HAP-1 (cell line): ENCODE data around the gene GPR137C.

Experiments
- DNase-seq, 2 experiments: peaks; one replicate each; pipeline ENCODE4 v3.0.0-alpha.2; 2016 to 2020; ENCODE audit warnings: low spot score in 2 of 2
- H3K27me3 ChIP-seq: fragments of 250-450 bp; sonication (Bioruptor Pico); 2 replicates; pipeline ENCODE4 v1.5.1; 2020; ENCODE audit warnings: low read depth, mild to moderate bottlenecking, moderate library complexity
- H3K36me3 ChIP-seq: fragments of 250-450 bp; sonication (Bioruptor Pico); replicated peaks from 2 replicates; pipeline ENCODE4 v1.5.1; 2020; ENCODE audit warnings: mild to moderate bottlenecking
- H3K4me1 ChIP-seq: fragments of 250-450 bp; sonication (Bioruptor Pico); 2 replicates; pipeline ENCODE4 v1.5.1; 2020; ENCODE audit warnings: mild to moderate bottlenecking
- H3K4me3 ChIP-seq: fragments of 250-450 bp; sonication (Bioruptor Pico); 2 replicates; pipeline ENCODE4 v1.5.1; 2020; ENCODE audit warnings: mild to moderate bottlenecking, moderate library complexity
- H3K9me3 ChIP-seq: fragments of 250-450 bp; sonication (Bioruptor Pico); 2 replicates; pipeline ENCODE4 v1.5.1; 2020; ENCODE audit warnings: mild to moderate bottlenecking, moderate library complexity
- in situ Hi-C: fragments of 300-500 bp; cut with MboI; formaldehyde crosslinking; loops from 3 replicates; pipeline ENCODE4 v1.14.3; 2020; ENCODE audit warnings: low sequenced_read_pairs, inconsistent platforms, mixed read lengths

GPR137C gene

DNA sequence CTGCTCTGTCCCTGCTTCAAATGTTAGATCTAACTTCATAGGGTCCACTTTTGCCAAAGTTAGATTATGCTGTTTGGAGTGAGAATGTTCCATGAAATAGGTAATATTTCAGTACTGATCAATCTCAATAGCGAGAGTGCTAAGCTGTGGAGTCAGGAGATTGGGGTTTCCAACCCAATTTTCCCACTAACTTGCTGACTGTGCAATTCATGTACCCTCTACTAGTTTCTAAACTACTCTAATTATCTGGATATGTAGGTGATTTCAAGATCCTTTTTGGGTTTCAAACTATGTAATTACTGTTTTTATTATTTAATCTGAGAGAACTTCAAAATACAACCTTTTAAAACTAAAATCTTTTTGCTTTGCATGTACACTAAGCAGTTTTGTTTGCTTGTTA, 45.9 kb downstream of the GPR137C start:
- H3K4me1 ChIP-seq: no peaks in the 10 kb centered on the region
- DNase-seq: no peak
- H3K4me3 ChIP-seq: no peak overlapping the region
- H3K27me3 ChIP-seq: no peaks in the 10 kb centered on the region
- H3K9me3 ChIP-seq: no peaks in the 10 kb centered on the region
- H3K36me3 ChIP-seq: no peaks in the 10 kb centered on the region
- in situ Hi-C loops: no loop called here

DNA sequence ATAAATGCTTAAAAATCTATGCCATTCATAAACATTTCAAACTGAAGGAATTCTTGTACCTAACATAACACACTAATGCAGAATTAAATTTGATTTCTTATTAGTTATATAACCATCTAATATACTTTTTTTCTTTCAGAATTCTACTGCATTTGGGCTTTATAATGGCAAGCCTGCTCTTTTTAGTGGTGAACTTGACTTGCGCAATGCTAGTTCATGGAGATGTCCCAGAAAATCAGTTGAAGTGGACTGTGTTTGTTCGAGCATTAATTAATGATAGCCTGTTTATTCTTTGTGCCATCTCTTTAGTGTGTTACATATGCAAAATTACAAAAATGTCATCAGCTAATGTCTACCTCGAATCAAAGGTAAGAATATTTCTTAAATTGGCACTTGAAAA, 47.3 kb downstream of the GPR137C start:
- H3K36me3 ChIP-seq: no peaks in the 10 kb centered on the region
- no peak for DNase-seq
- H3K4me1 ChIP-seq: no peaks in the 10 kb centered on the region
- H3K27me3 ChIP-seq: no peaks in the 10 kb centered on the region
- no peak overlapping the region for H3K4me3 ChIP-seq
- in situ Hi-C loops: no loop called here
- H3K9me3 ChIP-seq: 0 out of 2 replicates have a peak, but pooled peaks cover 2% of the 10 kb centered on the region

DNA sequence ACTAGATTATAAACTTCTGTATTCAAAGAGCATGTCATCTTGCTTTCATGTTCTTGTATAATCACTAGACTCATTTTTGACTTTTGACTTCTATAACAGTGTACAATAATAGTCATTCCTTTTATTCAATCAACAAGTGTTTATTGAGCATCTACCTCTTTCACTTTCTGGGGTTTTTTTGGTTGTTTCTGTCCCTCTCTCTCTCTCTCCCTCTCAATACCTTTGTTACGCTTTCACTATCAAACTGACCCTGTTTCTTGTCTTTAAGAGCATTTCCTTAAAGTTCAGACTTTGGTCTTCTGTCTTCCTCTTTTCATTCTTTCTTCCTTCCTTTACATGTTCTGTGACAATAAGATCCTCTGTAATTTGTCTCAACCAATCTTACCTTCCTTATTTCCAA, 49.5 kb downstream of the GPR137C start:
- in situ Hi-C loops: no loop called here
- Histone ChIP-seq H3K4me3 (no peak overlapping the region), H3K36me3 (no peaks in the 10 kb centered on the region), H3K4me1 (no peaks in the 10 kb centered on the region), H3K9me3 (0 out of 2 replicates have a peak, but pooled peaks cover 2% of the 10 kb centered on the region), H3K27me3 (0 out of 2 replicates have a peak, but pooled peaks cover 2% of the 10 kb centered on the region)
- no peak for DNase-seq

DNA sequence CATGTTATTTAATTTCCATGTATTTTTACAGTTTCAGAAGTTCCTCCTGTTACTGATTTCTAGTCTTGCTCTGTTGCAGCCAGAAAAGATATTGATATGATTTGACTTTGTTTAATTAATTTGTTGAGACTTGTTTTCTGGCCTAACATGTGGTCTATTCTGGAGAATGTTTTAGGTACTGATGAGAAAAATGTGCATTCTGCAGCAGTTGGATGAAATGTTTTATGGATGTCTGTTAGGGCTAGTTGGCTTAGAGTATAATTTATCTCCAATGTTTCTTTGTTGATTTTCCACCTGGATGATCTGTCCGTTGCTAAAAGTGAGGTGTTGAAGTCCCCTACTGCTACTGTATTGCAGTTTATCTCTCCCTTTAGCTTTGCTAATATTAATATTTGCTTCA, 54.4 kb downstream of the GPR137C start:
- H3K4me1 ChIP-seq: no peaks in the 10 kb centered on the region
- 0 out of 2 replicates have a peak, but pooled peaks cover 2% of the 10 kb centered on the region for H3K9me3 ChIP-seq
- in situ Hi-C loops: no loop called here
- H3K36me3 ChIP-seq: no peaks in the 10 kb centered on the region
- no peak for DNase-seq
- H3K4me3 ChIP-seq: no peak overlapping the region
- 0 out of 2 replicates have a peak, but pooled peaks cover 2% of the 10 kb centered on the region for H3K27me3 ChIP-seq

DNA sequence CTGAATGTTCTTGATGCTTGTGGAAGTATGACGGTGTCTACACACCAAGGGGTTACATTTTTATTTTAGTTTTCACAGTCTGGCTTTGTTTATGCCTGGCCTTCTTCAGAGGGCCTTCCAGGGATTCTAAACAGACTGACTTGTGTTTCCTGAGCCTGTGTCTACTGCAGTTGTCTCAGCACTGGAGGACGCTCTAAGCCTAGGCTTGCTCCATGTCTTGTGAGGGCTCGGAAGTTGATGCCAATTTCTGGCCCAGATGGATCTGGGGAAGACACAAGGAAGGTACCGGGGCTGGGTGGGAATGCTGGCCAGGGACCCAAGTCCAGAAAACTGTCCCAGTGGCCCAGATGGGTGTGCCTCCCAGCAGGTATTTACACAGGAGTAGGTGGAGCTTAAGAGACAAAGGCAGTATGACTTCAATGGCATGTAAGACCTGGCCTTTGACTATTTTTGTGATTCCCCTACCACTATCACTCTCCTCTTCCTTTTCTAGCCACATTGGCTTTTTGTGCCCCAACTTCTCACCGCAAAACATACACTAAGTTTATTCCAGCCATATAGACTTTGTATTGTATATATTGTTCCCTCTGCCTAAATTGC, 56.9 kb downstream of the GPR137C start:
- no peaks in the 10 kb centered on the region for H3K36me3 ChIP-seq
- in situ Hi-C loops: no loop called here
- no peaks in the 10 kb centered on the region for H3K4me1 ChIP-seq
- H3K4me3 ChIP-seq: no peak overlapping the region
- H3K27me3 ChIP-seq: 0 out of 2 replicates have a peak, but pooled peaks cover 2% of the 10 kb centered on the region
- no peak for DNase-seq
- 0 out of 2 replicates have a peak, but pooled peaks cover 2% of the 10 kb centered on the region for H3K9me3 ChIP-seq

DNA sequence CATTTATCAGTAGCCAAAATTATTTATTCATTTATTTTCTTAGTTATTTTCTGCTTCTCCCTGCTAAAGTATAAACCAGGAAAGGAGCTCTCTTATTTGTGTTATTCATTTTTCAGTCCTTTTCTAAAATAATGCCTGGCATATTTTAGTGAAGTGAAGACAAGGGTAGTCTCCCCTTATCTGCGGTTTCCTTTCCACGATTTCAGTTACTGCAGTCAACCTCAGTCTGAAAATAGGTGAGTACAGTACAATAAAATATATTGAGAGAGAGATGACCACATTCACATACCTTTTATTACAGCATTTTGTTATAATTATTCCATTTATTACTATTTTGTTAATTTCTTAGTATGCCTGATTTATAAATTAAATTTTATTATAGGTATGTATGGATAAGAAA, 57.6 kb downstream of the GPR137C start:
- Histone ChIP-seq H3K27me3 (0 out of 2 replicates have a peak, but pooled peaks cover 2% of the 10 kb centered on the region), H3K9me3 (no peaks in the 10 kb centered on the region), H3K4me1 (no peaks in the 10 kb centered on the region), H3K4me3 (no peak overlapping the region), H3K36me3 (no peaks in the 10 kb centered on the region)
- in situ Hi-C loops: no loop called here
- DNase-seq: no peak

DNA sequence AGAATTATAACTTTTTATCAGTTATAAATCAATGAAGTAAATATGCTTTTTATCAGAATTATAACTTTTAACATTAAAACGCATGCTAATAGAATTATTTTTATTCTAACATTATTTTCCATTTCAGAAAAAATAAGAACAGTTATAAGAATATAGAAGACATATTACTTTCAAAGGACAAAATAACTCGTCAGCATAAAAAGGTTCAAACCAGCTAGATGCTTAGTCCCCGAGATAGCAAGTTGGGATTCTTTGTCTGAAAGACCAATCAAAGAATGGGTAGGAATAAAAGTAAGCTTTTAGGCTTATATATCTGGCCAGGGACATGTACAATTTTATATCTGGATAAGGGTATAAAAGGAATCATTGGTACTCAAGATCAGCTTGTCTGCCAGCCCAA, 66.0 kb downstream of the GPR137C start:
- H3K4me1 ChIP-seq: no peaks in the 10 kb centered on the region
- in situ Hi-C loops: no loop called here
- no peak for DNase-seq

DNA sequence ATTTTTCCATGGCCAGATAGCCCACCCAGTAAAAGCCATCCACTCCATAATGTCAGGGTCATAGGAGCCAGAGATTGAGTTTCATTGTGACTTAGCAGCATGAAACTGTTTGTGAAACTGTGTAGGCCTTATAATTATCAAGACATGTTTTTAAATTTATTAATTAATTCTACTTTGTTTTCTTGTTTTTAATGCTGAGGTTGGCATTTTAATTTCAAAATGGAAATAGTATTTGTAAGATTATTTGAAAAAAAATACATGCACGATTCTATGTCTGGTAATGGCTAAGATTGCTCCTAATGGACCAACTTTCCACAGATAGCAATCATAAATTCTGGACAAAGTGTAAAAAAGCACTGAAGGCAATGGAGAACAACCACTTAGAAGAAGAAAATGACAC, 67.1 kb downstream of the GPR137C start:
- Histone ChIP-seq H3K27me3 (no peaks in the 10 kb centered on the region), H3K36me3 (no peaks in the 10 kb centered on the region), H3K4me3 (no peak overlapping the region), H3K4me1 (no peaks in the 10 kb centered on the region), H3K9me3 (no peaks in the 10 kb centered on the region)
- in situ Hi-C loops: no loop called here
- DNase-seq: no peak

More for the DNA sequence above, 66.0 kb downstream of the GPR137C start:
- Histone ChIP-seq H3K27me3 (no peaks in the 10 kb centered on the region), H3K36me3 (no peaks in the 10 kb centered on the region), H3K9me3 (no peaks in the 10 kb centered on the region), H3K4me3 (no peak overlapping the region)

DNA sequence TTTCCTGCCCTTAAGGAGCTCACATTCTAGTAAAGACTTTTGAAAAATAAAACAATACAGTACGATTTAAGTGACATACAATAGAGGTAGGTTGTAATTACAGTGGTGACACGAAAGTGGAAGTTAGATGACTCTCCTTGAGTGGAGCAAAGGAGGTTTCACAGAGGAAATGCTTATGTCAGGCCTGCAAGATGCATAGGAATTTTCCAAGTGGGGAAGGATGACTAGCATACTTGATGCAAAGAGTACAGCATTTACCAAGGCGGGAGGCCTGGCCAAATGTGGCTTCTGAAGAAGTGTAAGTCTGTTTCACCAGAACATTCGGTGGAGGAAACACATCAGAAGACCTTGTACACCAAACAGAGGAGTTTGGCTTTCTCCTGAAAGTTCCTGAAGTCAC, 87.5 kb downstream of the GPR137C start:
- Histone ChIP-seq H3K4me3 (no peak overlapping the region), H3K27me3 (no peaks in the 10 kb centered on the region), H3K4me1 (no peaks in the 10 kb centered on the region), H3K9me3 (no peaks in the 10 kb centered on the region), H3K36me3 (no peaks in the 10 kb centered on the region; the same call in 1 of the 2 replicates)
- DNase-seq: no peak
- in situ Hi-C loops: no loop called here

DNA sequence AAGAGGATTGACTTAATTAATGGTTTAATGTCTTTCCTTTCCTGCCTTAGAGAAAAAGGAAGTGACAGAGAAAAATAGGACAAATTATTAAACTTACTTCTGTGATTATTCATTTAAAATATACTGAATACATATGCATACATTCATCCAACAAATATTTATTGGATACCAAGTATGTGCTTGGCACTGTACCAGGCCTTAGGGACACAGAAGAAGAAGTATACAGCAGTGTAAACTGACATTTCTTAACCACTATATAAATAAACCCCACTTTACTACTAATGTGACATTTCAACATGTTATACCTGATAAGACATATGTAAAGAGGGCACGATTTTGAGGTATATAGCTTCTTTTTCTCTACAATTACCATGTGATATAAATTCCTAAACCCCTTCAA, 89.1 kb downstream of the GPR137C start:
- peaks cover 12% of the 10 kb centered on the region for H3K36me3 ChIP-seq
- no peak overlapping the region for H3K4me3 ChIP-seq
- no peaks in the 10 kb centered on the region for H3K9me3 ChIP-seq
- no peaks in the 10 kb centered on the region for H3K4me1 ChIP-seq
- H3K27me3 ChIP-seq: no peaks in the 10 kb centered on the region
- no peak for DNase-seq
- in situ Hi-C loops: no loop called here

DNA sequence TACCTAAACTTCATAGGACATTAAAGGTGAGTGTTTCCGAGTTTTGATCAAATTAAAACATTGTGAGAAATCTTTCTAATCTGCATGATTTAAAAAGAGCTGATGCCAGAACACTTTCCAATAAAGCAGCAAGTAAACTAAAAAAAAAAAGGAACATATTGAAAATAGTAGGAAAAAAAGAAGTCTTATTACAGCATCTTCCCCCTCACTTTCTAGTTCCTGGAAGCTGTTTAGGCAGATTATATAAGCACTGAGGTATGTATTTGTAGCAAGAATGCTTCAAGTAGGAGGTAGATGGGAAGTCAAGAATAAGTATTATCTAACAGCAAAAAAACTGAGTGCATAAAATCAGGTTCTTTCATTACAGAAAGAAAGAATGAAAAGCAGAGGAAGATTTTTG, 96.9 kb downstream of the GPR137C start:
- Histone ChIP-seq H3K36me3 (peaks cover 32% of the 10 kb centered on the region), H3K27me3 (no peaks in the 10 kb centered on the region), H3K4me1 (no peaks in the 10 kb centered on the region), H3K9me3 (no peaks in the 10 kb centered on the region), H3K4me3 (no peak overlapping the region)
- in situ Hi-C loops: no loop called here
- no peak for DNase-seq

DNA sequence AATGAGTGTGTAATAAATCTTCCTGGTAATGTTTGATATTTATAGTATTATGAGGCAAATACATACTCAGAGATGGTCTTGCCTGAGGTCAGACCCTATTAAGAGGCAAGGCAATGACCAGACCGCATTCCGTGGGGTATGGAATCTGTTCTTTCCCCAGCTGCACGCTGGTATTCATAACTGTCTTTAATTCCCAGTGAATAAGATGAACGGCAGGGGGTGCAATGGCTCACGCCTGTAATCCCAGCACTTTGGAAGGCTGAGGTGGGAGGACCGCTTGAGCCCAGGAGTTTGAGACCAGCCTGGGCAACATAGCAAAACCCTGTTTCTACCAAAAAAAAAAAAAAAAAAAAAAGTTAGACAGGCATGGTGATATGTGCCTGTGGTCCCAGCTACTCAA, 98.1 kb downstream of the GPR137C start:
- H3K36me3 ChIP-seq: peaks cover 29% of the 10 kb centered on the region
- in situ Hi-C loops: no loop called here
- DNase-seq: peak; percentile 21 to 56
- no peaks in the 10 kb centered on the region for H3K9me3 ChIP-seq
- no peaks in the 10 kb centered on the region for H3K4me1 ChIP-seq
- H3K4me3 ChIP-seq: no peak overlapping the region
- H3K27me3 ChIP-seq: no peaks in the 10 kb centered on the region

DNA sequence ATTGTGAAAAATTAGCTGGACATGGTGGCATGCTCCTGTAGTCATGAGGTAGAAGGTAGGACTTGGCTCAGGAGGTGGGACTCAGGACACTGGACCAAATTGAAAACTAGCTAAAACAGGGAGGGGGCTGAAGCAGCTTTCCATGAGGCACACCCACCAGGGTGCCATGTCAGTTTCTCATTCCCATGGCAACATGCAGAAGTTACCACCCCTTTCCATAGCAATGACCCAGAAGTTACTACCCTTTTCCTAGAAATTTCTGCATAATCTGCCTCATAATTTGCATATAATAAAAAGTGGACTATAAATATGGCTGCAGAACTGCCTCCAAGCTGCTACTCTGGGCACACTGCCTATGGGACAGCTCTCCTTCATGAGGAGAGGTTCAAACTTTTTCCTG, 104.3 kb downstream of the GPR137C start:
- Histone ChIP-seq H3K4me1 (no peaks in the 10 kb centered on the region), H3K27me3 (no peaks in the 10 kb centered on the region), H3K36me3 (peaks cover 7% of the 10 kb centered on the region), H3K9me3 (no peaks in the 10 kb centered on the region), H3K4me3 (no peak overlapping the region)
- in situ Hi-C loops: no loop called here
- DNase-seq: no peak

DNA sequence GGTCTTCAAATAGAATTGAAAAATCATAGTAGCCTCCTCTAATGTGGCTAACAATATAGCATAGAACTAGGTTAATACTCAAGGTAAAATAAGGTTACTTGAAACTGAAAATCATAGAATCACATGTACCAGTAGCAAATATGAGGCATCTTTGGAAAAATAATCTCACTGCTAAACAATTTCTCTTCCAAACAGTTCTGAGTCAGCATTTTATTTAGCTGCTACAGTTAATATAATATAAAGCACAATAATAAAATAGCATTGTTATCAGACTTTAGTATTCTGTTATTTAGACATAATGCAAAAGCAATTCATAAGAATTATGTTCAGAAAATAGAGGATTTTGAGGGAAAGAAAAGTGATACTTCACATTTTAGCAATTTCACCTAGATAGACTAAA, 107.7 kb downstream of the GPR137C start:
- no peaks in the 10 kb centered on the region for H3K9me3 ChIP-seq
- peaks cover 5% of the 10 kb centered on the region for H3K36me3 ChIP-seq
- H3K4me3 ChIP-seq: no peak overlapping the region
- H3K27me3 ChIP-seq: no peaks in the 10 kb centered on the region
- no peak for DNase-seq
- no peaks in the 10 kb centered on the region for H3K4me1 ChIP-seq
- in situ Hi-C loops: no loop called here

DNA sequence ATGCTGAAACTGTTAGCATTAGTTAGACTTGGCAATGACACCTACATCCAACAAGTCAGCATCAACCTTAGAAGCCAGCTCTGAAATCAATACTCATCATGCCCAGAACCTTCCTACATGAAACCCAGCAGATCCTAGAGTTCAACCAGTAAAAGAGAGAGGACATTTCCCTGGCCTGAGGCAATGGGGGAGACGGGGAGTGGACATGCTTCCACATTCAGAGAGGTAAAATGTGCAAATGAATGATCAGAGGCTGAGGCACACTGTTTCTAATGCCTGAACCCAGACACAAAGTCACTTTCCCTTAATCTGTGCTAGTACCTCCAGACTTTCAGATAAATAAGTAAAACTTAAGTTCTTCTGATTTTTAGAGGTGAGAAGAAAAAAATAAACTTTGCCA, 108.2 kb downstream of the GPR137C start:
- in situ Hi-C loops: no loop called here
- H3K4me3 ChIP-seq: no peak overlapping the region
- DNase-seq: no peak
- no peaks in the 10 kb centered on the region for H3K4me1 ChIP-seq
- H3K36me3 ChIP-seq: peaks cover 5% of the 10 kb centered on the region
- H3K27me3 ChIP-seq: no peaks in the 10 kb centered on the region
- no peaks in the 10 kb centered on the region for H3K9me3 ChIP-seq
